GM18519 (cell line): ENCODE data around the gene SMTN.

Experiments
- ATAC-seq: cut with Tn5 transposase; IDR thresholded peaks from one replicate; pipeline ENCODE4 v1.9.1; 2021; ENCODE audit warnings: mild to moderate bottlenecking, moderate library complexity; ENCODE audit not compliant: unreplicated experiment, low FRiP score

SMTN gene

GRCh38 chr22:31144223-31144622 is 63.1 kb downstream of the SMTN start:
- no peak for ATAC-seq

GRCh38 chr22:31148488-31148887 is 67.4 kb downstream of the SMTN start:
- no peak for ATAC-seq

GRCh38 chr22:31148953-31149627 is 68.0 kb downstream of the SMTN start:
- no peak for ATAC-seq

- no peak for ATAC-seq
Observed at GRCh38 chr22:31150615-31151014, 69.5 kb downstream of the SMTN start.

GRCh38 chr22:31151872-31152271 is 70.8 kb downstream of the SMTN start:
- no peak for ATAC-seq

- no peak for ATAC-seq
Observed at GRCh38 chr22:31153357-31153756, 72.2 kb downstream of the SMTN start.
